MM.1S (cell line): ENCODE results near the gene GNG12.

Source experiments
- DNase-seq: peaks from one replicate; pipeline ENCODE4 v3.0.0-alpha.2; 2015
- H2AFZ ChIP-seq: fragments of 300-600 bp; sonication (generic); 2 replicates; pipeline ENCODE4 v1.6.0; 2016; ENCODE audit warnings: antibody characterized with exemption, low read length
- H3F3A ChIP-seq: fragments of 300-600 bp; sonication (generic); 2 replicates; pipeline ENCODE4 v1.6.1; 2016; ENCODE audit warnings: mild to moderate bottlenecking, antibody characterized with exemption, low read length, moderate library complexity, mixed read lengths; ENCODE audit not compliant: insufficient read depth
- H3K27ac ChIP-seq: fragments of 300-600 bp; sonication (generic); 2 replicates; pipeline ENCODE4 v1.5.1; 2016; ENCODE audit warnings: mild to moderate bottlenecking, low read length
- H3K27me3 ChIP-seq: fragments of 300-600 bp; sonication (generic); replicated peaks from 2 replicates; pipeline ENCODE4 v1.6.0; 2016; ENCODE audit warnings: low read length; ENCODE audit not compliant: insufficient read depth
- H3K36me3 ChIP-seq: fragments of 300-600 bp; sonication (generic); replicated peaks from 2 replicates; pipeline ENCODE4 v1.6.1; 2016; ENCODE audit warnings: mild to moderate bottlenecking, low read length, mixed read lengths; ENCODE audit not compliant: insufficient read depth
- H3K4me1 ChIP-seq: fragments of 300-600 bp; sonication (generic); 2 replicates; pipeline ENCODE4 v1.6.1; 2016; ENCODE audit warnings: low read length, mixed read lengths
- H3K4me2 ChIP-seq: fragments of 300-600 bp; sonication (generic); 2 replicates; pipeline ENCODE4 v1.6.0; 2016; ENCODE audit warnings: low read depth, low read length
- H3K4me3 ChIP-seq: fragments of 300-600 bp; sonication (generic); 2 replicates; pipeline ENCODE4 v1.5.1; 2016; ENCODE audit warnings: low read length, mixed read lengths
- H3K79me2 ChIP-seq: fragments of 300-600 bp; sonication (generic); 2 replicates; pipeline ENCODE4 v1.6.1; 2016; ENCODE audit warnings: mixed run types, low read length, mixed read lengths
- H3K9ac ChIP-seq: fragments of 300-600 bp; sonication (generic); 2 replicates; pipeline ENCODE4 v1.6.1; 2016; ENCODE audit warnings: low read length, mixed read lengths
- H3K9me2 ChIP-seq: fragments of 300-600 bp; sonication (generic); replicated peaks from 2 replicates; pipeline ENCODE4 v1.6.1; 2016; ENCODE audit warnings: mild to moderate bottlenecking, low read length, mixed read lengths; ENCODE audit not compliant: insufficient read depth
- H3K9me3 ChIP-seq: fragments of 300-600 bp; sonication (generic); replicated peaks from 2 replicates; pipeline ENCODE4 v1.6.1; 2016; ENCODE audit warnings: mild to moderate bottlenecking, low read length, mixed read lengths; ENCODE audit not compliant: insufficient read depth
- H4K20me1 ChIP-seq: fragments of 300-600 bp; sonication (generic); 2 replicates; pipeline ENCODE4 v1.6.1; 2016; ENCODE audit warnings: mild to moderate bottlenecking, low read length, moderate library complexity, mixed read lengths; ENCODE audit not compliant: insufficient read depth
- EZH2 ChIP-seq: fragments of 300-600 bp; sonication (generic); optimal IDR thresholded peaks from 2 replicates; pipeline ENCODE3; 2017; ENCODE audit warnings: low read depth, mild to moderate bottlenecking, antibody characterized with exemption, low read length, mixed read lengths
- EZH2phosphoT487 ChIP-seq: fragments of 300-600 bp; sonication (generic); IDR thresholded peaks from 2 replicates; pipeline ENCODE4 v1.6.1; 2018; ENCODE audit warnings: antibody characterized with exemption, low read length
- TF ChIP-seq, protein P1 (sequence below): fragments of 300-600 bp; sonication (generic); IDR thresholded peaks from 2 replicates; pipeline ENCODE4 v1.5.1; 2016; ENCODE audit warnings: antibody characterized with exemption, low read length, mixed read lengths

Gene GNG12

DNA sequence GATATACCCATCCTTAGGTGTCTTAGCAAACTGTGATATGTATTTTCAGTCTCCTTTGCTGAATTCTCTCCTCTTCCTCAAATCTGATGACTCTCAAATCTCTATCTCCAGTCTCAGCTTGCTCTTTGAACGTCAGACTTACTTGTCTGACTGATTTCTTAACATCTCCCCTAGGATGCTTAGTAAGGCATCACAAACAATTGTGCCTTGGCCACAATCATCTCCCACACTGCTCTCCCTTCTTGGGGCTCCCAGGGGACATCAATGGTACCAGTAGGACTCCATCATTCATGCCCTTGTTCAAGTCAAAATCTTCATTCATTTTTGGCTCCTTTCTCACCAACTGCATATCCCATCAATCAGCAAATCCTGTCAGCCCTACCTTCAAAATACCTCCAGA is 42.0 kb downstream of the GNG12 start:
- Histone ChIP-seq H4K20me1 (no peaks in the 10 kb centered on the region), H3K4me3 (no peak overlapping the region), H3F3A (no peaks in the 10 kb centered on the region), H3K27me3 (no peaks in the 10 kb centered on the region), H3K9me2 (no peaks in the 10 kb centered on the region), H3K36me3 (no peaks in the 10 kb centered on the region), H2AFZ (no peak overlapping the region), H3K4me1 (no peaks in the 10 kb centered on the region), H3K79me2 (no peaks in the 10 kb centered on the region), H3K27ac (no peak overlapping the region), H3K4me2 (no peak overlapping the region), H3K9me3 (no peaks in the 10 kb centered on the region), H3K9ac (no peak overlapping the region)
- no peak for TF ChIP-seq EZH2phosphoT487
- no peak for TF ChIP-seq EZH2
- TF ChIP-seq, protein P1, sequence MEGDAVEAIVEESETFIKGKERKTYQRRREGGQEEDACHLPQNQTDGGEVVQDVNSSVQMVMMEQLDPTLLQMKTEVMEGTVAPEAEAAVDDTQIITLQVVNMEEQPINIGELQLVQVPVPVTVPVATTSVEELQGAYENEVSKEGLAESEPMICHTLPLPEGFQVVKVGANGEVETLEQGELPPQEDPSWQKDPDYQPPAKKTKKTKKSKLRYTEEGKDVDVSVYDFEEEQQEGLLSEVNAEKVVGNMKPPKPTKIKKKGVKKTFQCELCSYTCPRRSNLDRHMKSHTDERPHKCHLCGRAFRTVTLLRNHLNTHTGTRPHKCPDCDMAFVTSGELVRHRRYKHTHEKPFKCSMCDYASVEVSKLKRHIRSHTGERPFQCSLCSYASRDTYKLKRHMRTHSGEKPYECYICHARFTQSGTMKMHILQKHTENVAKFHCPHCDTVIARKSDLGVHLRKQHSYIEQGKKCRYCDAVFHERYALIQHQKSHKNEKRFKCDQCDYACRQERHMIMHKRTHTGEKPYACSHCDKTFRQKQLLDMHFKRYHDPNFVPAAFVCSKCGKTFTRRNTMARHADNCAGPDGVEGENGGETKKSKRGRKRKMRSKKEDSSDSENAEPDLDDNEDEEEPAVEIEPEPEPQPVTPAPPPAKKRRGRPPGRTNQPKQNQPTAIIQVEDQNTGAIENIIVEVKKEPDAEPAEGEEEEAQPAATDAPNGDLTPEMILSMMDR = no peak
- no peak for DNase-seq

DNA sequence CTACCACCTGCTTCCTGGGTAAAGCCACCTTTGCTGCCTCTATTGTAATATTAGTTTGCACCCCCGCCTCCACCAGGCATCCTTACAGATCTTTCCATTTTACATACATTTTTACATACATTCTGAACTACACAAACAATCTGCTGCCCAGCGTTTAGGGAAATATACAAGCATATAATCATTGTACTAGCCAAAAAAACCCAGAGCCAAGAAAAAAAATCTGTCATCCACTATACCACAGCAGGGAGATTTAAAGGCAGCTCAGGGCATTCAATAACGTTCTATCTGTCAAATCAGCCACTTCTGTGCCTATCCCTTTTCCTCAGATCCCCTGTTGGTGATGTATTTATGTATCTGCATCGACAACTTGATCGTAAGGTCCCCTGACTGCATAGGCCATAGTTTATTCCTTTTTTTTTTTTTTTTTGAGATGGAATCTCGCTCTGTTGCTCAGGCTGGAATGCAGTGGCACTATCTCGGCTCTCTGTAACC is 43.0 kb downstream of the GNG12 start:
- H3K79me2 ChIP-seq = no peaks in the 10 kb centered on the region
- no peaks in the 10 kb centered on the region for H3K9me2 ChIP-seq
- H3K27me3 ChIP-seq = no peaks in the 10 kb centered on the region
- H3K27ac ChIP-seq = no peak overlapping the region
- no peak for TF ChIP-seq EZH2phosphoT487
- TF ChIP-seq, protein P1 = no peak
- H3K9me3 ChIP-seq = no peaks in the 10 kb centered on the region
- no peaks in the 10 kb centered on the region for H4K20me1 ChIP-seq
- DNase-seq = no peak
- no peaks in the 10 kb centered on the region for H3K36me3 ChIP-seq
- no peak overlapping the region for H3K4me2 ChIP-seq
- no peaks in the 10 kb centered on the region for H3K4me1 ChIP-seq
- no peak overlapping the region for H3K9ac ChIP-seq
- H3K4me3 ChIP-seq = no peak overlapping the region
- H2AFZ ChIP-seq = no peak overlapping the region
- H3F3A ChIP-seq = no peaks in the 10 kb centered on the region

DNA sequence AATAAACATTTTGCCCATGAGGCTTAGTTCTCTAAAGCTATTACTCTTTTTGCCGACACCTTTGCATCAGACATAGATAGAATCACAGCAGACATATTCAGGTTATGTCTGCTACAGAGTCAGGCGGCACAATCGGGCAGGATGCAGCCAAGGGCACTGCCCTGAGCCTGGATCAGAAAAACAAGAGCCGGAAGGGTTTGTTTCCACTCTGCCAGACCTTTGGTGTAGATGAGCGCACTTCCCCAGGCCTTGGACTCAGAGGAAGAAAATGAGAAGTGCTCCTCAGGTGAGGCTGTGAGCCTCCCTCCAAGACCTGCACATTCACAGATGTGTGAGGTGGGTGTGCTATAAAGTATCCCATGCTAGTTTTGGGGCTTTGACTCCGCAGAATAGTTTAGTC is 43.7 kb downstream of the GNG12 start:
- no peak for DNase-seq
- H3K27ac ChIP-seq = no peak overlapping the region
- TF ChIP-seq EZH2 = no peak
- no peak for TF ChIP-seq EZH2phosphoT487
- TF ChIP-seq, protein P1 = no peak
- H3K9me2 ChIP-seq = no peaks in the 10 kb centered on the region
- no peaks in the 10 kb centered on the region for H3K27me3 ChIP-seq
- no peaks in the 10 kb centered on the region for H4K20me1 ChIP-seq
- no peaks in the 10 kb centered on the region for H3K36me3 ChIP-seq
- H2AFZ ChIP-seq = no peak overlapping the region
- no peaks in the 10 kb centered on the region for H3F3A ChIP-seq
- H3K4me2 ChIP-seq = no peak overlapping the region
- no peak overlapping the region for H3K9ac ChIP-seq
- no peak overlapping the region for H3K4me3 ChIP-seq
- H3K9me3 ChIP-seq = no peaks in the 10 kb centered on the region
- no peaks in the 10 kb centered on the region for H3K79me2 ChIP-seq
- no peaks in the 10 kb centered on the region for H3K4me1 ChIP-seq

DNA sequence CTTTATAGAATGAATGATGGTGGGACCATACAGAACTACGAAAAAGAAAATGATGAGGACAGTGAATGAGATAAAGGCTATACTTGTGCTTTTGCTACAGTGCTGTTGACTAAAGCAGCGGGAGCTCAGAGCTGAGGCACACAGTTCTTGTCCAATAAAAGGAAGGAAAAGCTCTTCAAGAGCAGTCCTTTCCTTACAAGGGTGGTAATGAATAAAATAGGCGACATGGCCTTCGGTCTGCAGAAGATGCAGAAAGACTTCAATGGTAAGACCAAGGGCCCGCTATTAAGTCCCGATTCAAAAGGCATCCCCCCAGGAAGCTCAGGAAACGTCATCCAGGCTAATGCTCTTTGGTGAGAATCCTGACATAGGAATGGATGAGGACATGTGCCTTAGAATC is 44.4 kb downstream of the GNG12 start:
- no peaks in the 10 kb centered on the region for H3K9me2 ChIP-seq
- no peak overlapping the region for H3K9ac ChIP-seq
- H3K4me1 ChIP-seq = no peaks in the 10 kb centered on the region
- no peak overlapping the region for H3K4me3 ChIP-seq
- H3K36me3 ChIP-seq = no peaks in the 10 kb centered on the region
- no peaks in the 10 kb centered on the region for H4K20me1 ChIP-seq
- H3K27me3 ChIP-seq = no peaks in the 10 kb centered on the region
- no peak overlapping the region for H3K27ac ChIP-seq
- H3K4me2 ChIP-seq = no peak overlapping the region
- H3K9me3 ChIP-seq = no peaks in the 10 kb centered on the region
- H2AFZ ChIP-seq = no peak overlapping the region
- H3F3A ChIP-seq = no peaks in the 10 kb centered on the region
- DNase-seq = no peak
- TF ChIP-seq, protein P1 = no peak
- TF ChIP-seq EZH2 (no peak), EZH2phosphoT487 (no peak)
- no peaks in the 10 kb centered on the region for H3K79me2 ChIP-seq
